SK-N-SH treated with all-trans-retinoic acid at 6 μM for 48 hours (cell line): ENCODE data around the gene TBC1D9.

ENCODE experiments used
- ATAC-seq: fragments of 200-7000 bp; cut with Tn5 transposase; 3 replicates; pipeline ENCODE4 v1.9.1; 2020; ENCODE audit warnings: mild to moderate bottlenecking, moderate library complexity
- ARNTL ChIP-seq: fragments of 450-650 bp; formaldehyde crosslinking; IDR thresholded peaks from 2 replicates; pipeline ENCODE4 v1.5.0; 2020; ENCODE audit warnings: low read depth, mild to moderate bottlenecking, moderate library complexity, borderline replicate concordance
- BACH2 ChIP-seq: fragments of 250-450 bp; sonication (Bioruptor Pico); IDR thresholded peaks from 2 replicates; pipeline ENCODE4 v1.9.0; 2021; ENCODE audit warnings: mild to moderate bottlenecking, borderline replicate concordance
- CREB5 ChIP-seq: fragments of 250-450 bp; sonication (Bioruptor Pico); IDR thresholded peaks from 2 replicates; pipeline ENCODE4 v1.5.1; 2020; ENCODE audit warnings: low read depth, mild to moderate bottlenecking, moderate library complexity
- CSDC2 ChIP-seq: fragments of 250-450 bp; sonication (Bioruptor Pico); IDR thresholded peaks from 2 replicates; pipeline ENCODE4 v1.5.0; 2020; ENCODE audit warnings: mild to moderate bottlenecking, moderate library complexity
- CSRNP3 ChIP-seq: fragments of 250-450 bp; sonication (Bioruptor Pico); IDR thresholded peaks from 2 replicates; pipeline ENCODE4 v1.5.1; 2021; ENCODE audit warnings: mild to moderate bottlenecking, moderate library complexity
- ESRRG ChIP-seq: fragments of 250-450 bp; sonication (Bioruptor Pico); IDR thresholded peaks from 2 replicates; pipeline ENCODE4 v1.6.1; 2021; ENCODE audit warnings: mild to moderate bottlenecking
- GLIS3 ChIP-seq: fragments of 250-450 bp; sonication (Bioruptor Pico); IDR thresholded peaks from 2 replicates; pipeline ENCODE4 v1.5.0; 2020; ENCODE audit warnings: mild to moderate bottlenecking, moderate library complexity
- ISL1 ChIP-seq: fragments of 250-450 bp; sonication (Bioruptor Pico); IDR thresholded peaks from 2 replicates; pipeline ENCODE4 v2.1.2; 2022; ENCODE audit warnings: mild to moderate bottlenecking, moderate library complexity
- PATZ1 ChIP-seq: fragments of 250-450 bp; sonication (Bioruptor Pico); IDR thresholded peaks from 2 replicates; pipeline ENCODE4 v1.8.0; 2020; ENCODE audit warnings: mild to moderate bottlenecking, moderate library complexity, borderline replicate concordance
- PPARA ChIP-seq: fragments of 250-450 bp; sonication (Bioruptor Pico); IDR thresholded peaks from 2 replicates; pipeline ENCODE4 v1.5.0; 2020; ENCODE audit warnings: mild to moderate bottlenecking, borderline replicate concordance
- RARB ChIP-seq: fragments of 250-450 bp; sonication (Bioruptor Pico); IDR thresholded peaks from 2 replicates; pipeline ENCODE4 v1.8.0; 2021; ENCODE audit warnings: mild to moderate bottlenecking, moderate library complexity
- SNAI2 ChIP-seq: fragments of 250-450 bp; sonication (Bioruptor Pico); IDR thresholded peaks from 2 replicates; pipeline ENCODE4 v1.5.0; 2020; ENCODE audit warnings: mild to moderate bottlenecking, moderate library complexity
- TCF4 ChIP-seq: fragments of 250-450 bp; sonication (Bioruptor Pico); IDR thresholded peaks from 2 replicates; pipeline ENCODE4 v1.8.0; 2021; ENCODE audit warnings: mild to moderate bottlenecking, moderate library complexity, borderline replicate concordance
- TOX ChIP-seq: fragments of 250-450 bp; sonication (Bioruptor Pico); IDR thresholded peaks from 2 replicates; pipeline ENCODE4 v1.8.0; 2021; ENCODE audit warnings: mild to moderate bottlenecking, moderate library complexity, borderline replicate concordance
- TSHZ2 ChIP-seq: fragments of 250-450 bp; sonication (Bioruptor Pico); IDR thresholded peaks from 2 replicates; pipeline ENCODE4 v1.5.0; 2020; ENCODE audit warnings: mild to moderate bottlenecking, moderate library complexity
- ZC3H10 ChIP-seq: fragments of 250-450 bp; sonication (Bioruptor Pico); IDR thresholded peaks from 2 replicates; pipeline ENCODE4 v1.5.1; 2021; ENCODE audit warnings: mild to moderate bottlenecking, moderate library complexity
- ZFP3 ChIP-seq: fragments of 250-450 bp; sonication (Bioruptor Pico); IDR thresholded peaks from 2 replicates; pipeline ENCODE4 v1.5.0; 2020; ENCODE audit warnings: mild to moderate bottlenecking, moderate library complexity
- ZFP30 ChIP-seq: fragments of 450-650 bp; formaldehyde crosslinking; IDR thresholded peaks from 2 replicates; pipeline ENCODE4 v1.5.0; 2022; ENCODE audit warnings: mild to moderate bottlenecking, moderate library complexity
- ZNF565 ChIP-seq: fragments of 450-650 bp; formaldehyde crosslinking; conservative IDR thresholded peaks from 2 replicates; pipeline ENCODE4 v1.5.0; 2020; ENCODE audit warnings: low read depth, mild to moderate bottlenecking, moderate library complexity
- ZNF70 ChIP-seq: fragments of 450-650 bp; formaldehyde crosslinking; IDR thresholded peaks from 2 replicates; pipeline ENCODE4 v1.5.0; 2020; ENCODE audit warnings: mild to moderate bottlenecking, moderate library complexity
- ZNF8 ChIP-seq: fragments of 450-650 bp; formaldehyde crosslinking; IDR thresholded peaks from 2 replicates; pipeline ENCODE4 v1.5.0; 2020; ENCODE audit warnings: mild to moderate bottlenecking, moderate library complexity

TBC1D9 gene

GRCh38 chr4:140609548-140610425 lies 146.4 kb downstream of the TBC1D9 start:
- ATAC-seq = peak; percentile 98
- TF ChIP-seq ZFP30 (CRISPR knock-in tag) = no peak
- no peak for TF ChIP-seq TOX (CRISPR knock-in tag)
- TF ChIP-seq SNAI2 (CRISPR knock-in tag) = no peak
- no peak for TF ChIP-seq RARB (CRISPR knock-in tag)
- no peak for TF ChIP-seq CSDC2 (CRISPR knock-in tag)
- no peak for TF ChIP-seq GLIS3 (CRISPR knock-in tag)
- TF ChIP-seq TSHZ2 (CRISPR knock-in tag) = no peak
- no peak for TF ChIP-seq ZFP3 (CRISPR knock-in tag)

GRCh38 chr4:140607852-140608251 lies 148.3 kb downstream of the TBC1D9 start:
- ATAC-seq = no peak
- TF ChIP-seq CREB5 (CRISPR knock-in tag) = no peak
- TF ChIP-seq ARNTL (CRISPR knock-in tag) = no peak
- no peak for TF ChIP-seq ZNF8 (CRISPR knock-in tag)
- no peak for TF ChIP-seq TCF4
- no peak for TF ChIP-seq ISL1 (CRISPR knock-in tag)
- TF ChIP-seq SNAI2 (CRISPR knock-in tag) = no peak
- TF ChIP-seq GLIS3 (CRISPR knock-in tag) = no peak
- TF ChIP-seq ZNF70 (CRISPR knock-in tag) = no peak
- no peak for TF ChIP-seq ZC3H10 (CRISPR knock-in tag)
- TF ChIP-seq CSRNP3 (CRISPR knock-in tag) = no peak
- TF ChIP-seq ZFP3 (CRISPR knock-in tag) = no peak
- no peak for TF ChIP-seq ESRRG (CRISPR knock-in tag)
- TF ChIP-seq ZNF565 (CRISPR knock-in tag) = no peak
- TF ChIP-seq PATZ1 (CRISPR knock-in tag) = no peak
- TF ChIP-seq TSHZ2 (CRISPR knock-in tag) = no peak
- no peak for TF ChIP-seq TOX (CRISPR knock-in tag)
- TF ChIP-seq BACH2 = no peak
- no peak for TF ChIP-seq PPARA (CRISPR knock-in tag)
- TF ChIP-seq ZFP30 (CRISPR knock-in tag) = no peak
- TF ChIP-seq CSDC2 (CRISPR knock-in tag) = no peak
